Caco-2 (cell line): Measurements from ENCODE around the gene PPP1R10. TPM values are rescaled to one million over a fixed set of nuclear protein-coding genes. Genes with fewer than 3 reads are reported as not detected.

Experiments
- BruUV-seq: library from RNA; stranded (reverse); fragments of 400-500 nt; replicated peaks from 2 replicates; lab custom pipeline; 2021; lab: Mats Ljungman, UMichigan
- CTCF ChIA-PET: fragments of 300-600 bp; sonication (Branson Sonifier 250); formaldehyde crosslinking; loops from one replicate; lab custom pipeline; 2022; ENCODE audit warnings: antibody characterized with exemption; lab: Charles Lee
- POLR2A ChIA-PET: fragments of 300-600 bp; sonication (Branson Sonifier 250); formaldehyde crosslinking; loops from one replicate; lab custom pipeline; 2022; ENCODE audit warnings: antibody characterized with exemption; lab: Charles Lee
- DNase-seq, 2 experiments: peaks; one replicate each; pipeline versions ENCODE4 v3.0.0 to v3.0.0-alpha.2; 2020 to 2022
- H3K27me3 ChIP-seq: replicated peaks from 2 replicates; pipeline ENCODE4 v1.6.0; 2011; ENCODE audit warnings: low read length; ENCODE audit not compliant: control insufficient read depth, insufficient read depth
- H3K36me3 ChIP-seq: 2 replicates; pipeline ENCODE4 v1.5.1; 2011; ENCODE audit warnings: low read length; ENCODE audit not compliant: control insufficient read depth, insufficient read depth
- H3K4me1 ChIP-seq: fragments of 250-450 bp; sonication (Bioruptor Pico); 2 replicates; pipeline ENCODE4 v1.5.1; 2020; ENCODE audit warnings: mild to moderate bottlenecking
- H3K4me3 ChIP-seq: 2 replicates; pipeline ENCODE4 v1.5.1; 2011; ENCODE audit warnings: low read depth, mild to moderate bottlenecking, control low read depth, low read length
- H3K9me3 ChIP-seq: fragments of 250-450 bp; sonication (Bioruptor Pico); 2 replicates; pipeline ENCODE4 v1.5.1; 2020; ENCODE audit warnings: mild to moderate bottlenecking, moderate library complexity
- H3K27ac Mint-ChIP-seq: one replicate; pipeline ENCODE4 v1.8.0; 2022; ENCODE audit warnings: mixed read lengths; ENCODE audit not compliant: unreplicated experiment
- H3K27me3 Mint-ChIP-seq: one replicate; pipeline ENCODE4 v1.8.0; 2022; ENCODE audit warnings: mixed read lengths; ENCODE audit not compliant: insufficient read depth, unreplicated experiment
- H3K36me3 Mint-ChIP-seq: one replicate; pipeline ENCODE4 v1.8.0; 2022; ENCODE audit warnings: mild to moderate bottlenecking, mixed read lengths; ENCODE audit not compliant: insufficient read depth, unreplicated experiment
- H3K4me1 Mint-ChIP-seq: one replicate; pipeline ENCODE4 v1.8.0; 2022; ENCODE audit warnings: low read depth, mixed read lengths; ENCODE audit not compliant: unreplicated experiment
- H3K4me3 Mint-ChIP-seq: one replicate; pipeline ENCODE4 v1.8.0; 2022; ENCODE audit warnings: mild to moderate bottlenecking, moderate library complexity, mixed read lengths; ENCODE audit not compliant: unreplicated experiment
- H3K9me3 Mint-ChIP-seq: one replicate; pipeline ENCODE4 v1.8.0; 2022; ENCODE audit warnings: mixed read lengths; ENCODE audit not compliant: unreplicated experiment
- intact Hi-C: fragments of 100-400 bp; cut with micrococcal nuclease; formaldehyde crosslinking; loops from one replicate; pipeline ENCODE4 v1.10.0; 2022; ENCODE audit not compliant: unreplicated experiment
- total RNA-seq: library from RNA; stranded (reverse); gene quantifications from 2 replicates; pipeline ENCODE4 v1.2.3, GENCODE V29; 2022
- TF ChIP-seq, protein P1 (sequence below), 2 experiments: fragments of 200-600 bp in 1 of 2; IDR thresholded peaks; 1 replicate in 1 of 2; 2 replicates in 1 of 2; pipeline versions ENCODE4 v1.5.1 to v1.8.0; 2011 to 2022; ENCODE audit warnings: antibody characterized with exemption in 1 of 2, control low read depth in 1 of 2, inconsistent platforms in 1 of 2, low read depth in 1 of 2, low read length in 1 of 2, mild to moderate bottlenecking in 1 of 2, moderate library complexity in 1 of 2; ENCODE audit not compliant: insufficient read depth in 1 of 2, severe bottlenecking in 1 of 2, unreplicated experiment in 1 of 2

Gene PPP1R10
- total RNA-seq, 1 experiment from 2014 or later, result 91.3 TPM

GRCh38 chr6:30565772-30566171 lies 51.3 kb downstream of the PPP1R10 start:
- Mint-ChIP-seq H3K4me3 (no peak overlapping the region), H3K27ac (no peak overlapping the region)
- CTCF ChIA-PET, result no interaction called here

DNA sequence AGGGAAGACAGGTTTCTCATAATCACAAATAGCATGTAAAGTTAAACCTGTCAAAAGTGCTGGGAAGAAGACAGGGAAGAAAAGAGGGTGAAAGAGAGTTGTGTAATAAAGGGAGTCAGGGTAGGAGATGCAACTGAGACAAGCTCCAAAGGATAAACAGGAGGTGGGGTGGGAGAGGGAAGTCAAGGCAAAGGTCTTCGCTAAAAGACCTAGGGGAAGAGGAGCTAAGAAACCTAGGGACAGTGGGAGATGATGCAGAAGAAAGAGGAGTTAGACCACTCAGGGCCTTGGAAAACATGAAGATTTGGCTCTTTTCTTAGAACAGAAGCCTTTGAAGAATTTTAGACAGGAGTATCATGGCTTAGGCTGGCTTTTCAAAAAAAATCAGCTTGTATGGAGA lies 52.9 kb downstream of the PPP1R10 start:
- no peak overlapping the region for H3K4me3 Mint-ChIP-seq
- H3K36me3 Mint-ChIP-seq, result peaks cover 33% of the 10 kb centered on the region
- ChIA-PET CTCF (no interaction called here), POLR2A (no interaction called here)
- DNase-seq, result no peak
- no peaks in the 10 kb centered on the region for H3K4me1 Mint-ChIP-seq
- BruUV-seq, result no TSS peak
- no peaks in the 10 kb centered on the region for H3K4me1 ChIP-seq
- TF ChIP-seq, protein P1, sequence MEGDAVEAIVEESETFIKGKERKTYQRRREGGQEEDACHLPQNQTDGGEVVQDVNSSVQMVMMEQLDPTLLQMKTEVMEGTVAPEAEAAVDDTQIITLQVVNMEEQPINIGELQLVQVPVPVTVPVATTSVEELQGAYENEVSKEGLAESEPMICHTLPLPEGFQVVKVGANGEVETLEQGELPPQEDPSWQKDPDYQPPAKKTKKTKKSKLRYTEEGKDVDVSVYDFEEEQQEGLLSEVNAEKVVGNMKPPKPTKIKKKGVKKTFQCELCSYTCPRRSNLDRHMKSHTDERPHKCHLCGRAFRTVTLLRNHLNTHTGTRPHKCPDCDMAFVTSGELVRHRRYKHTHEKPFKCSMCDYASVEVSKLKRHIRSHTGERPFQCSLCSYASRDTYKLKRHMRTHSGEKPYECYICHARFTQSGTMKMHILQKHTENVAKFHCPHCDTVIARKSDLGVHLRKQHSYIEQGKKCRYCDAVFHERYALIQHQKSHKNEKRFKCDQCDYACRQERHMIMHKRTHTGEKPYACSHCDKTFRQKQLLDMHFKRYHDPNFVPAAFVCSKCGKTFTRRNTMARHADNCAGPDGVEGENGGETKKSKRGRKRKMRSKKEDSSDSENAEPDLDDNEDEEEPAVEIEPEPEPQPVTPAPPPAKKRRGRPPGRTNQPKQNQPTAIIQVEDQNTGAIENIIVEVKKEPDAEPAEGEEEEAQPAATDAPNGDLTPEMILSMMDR (IDR thresholded peaks at IDR 0.05; ENCODE audit: insufficient read depth in 1 of 2, low read depth in 1 of 2, low read length in 1 of 2, severe bottlenecking in 1 of 2, unreplicated experiment in 1 of 2), result no peak
- H3K9me3 ChIP-seq, result no peaks in the 10 kb centered on the region
- no peaks in the 10 kb centered on the region for H3K27me3 Mint-ChIP-seq
- no peak overlapping the region for H3K4me3 ChIP-seq
- H3K27ac Mint-ChIP-seq, result no peak overlapping the region
- no peaks in the 10 kb centered on the region for H3K9me3 Mint-ChIP-seq
- no peaks in the 10 kb centered on the region for H3K27me3 ChIP-seq
- H3K36me3 ChIP-seq, result no peaks in the 10 kb centered on the region; the same call in 1 of the 2 replicates
- intact Hi-C loops, result no loop called here

More at GRCh38 chr6:30565772-30566171, 51.3 kb downstream of the PPP1R10 start:
- no peak for DNase-seq
- Histone ChIP-seq H3K4me3 (no peak overlapping the region), H3K9me3 (no peaks in the 10 kb centered on the region), H3K4me1 (peaks cover 5% of the 10 kb centered on the region; the same call in 1 of the 2 replicates), H3K27me3 (no peaks in the 10 kb centered on the region), H3K36me3 (no peaks in the 10 kb centered on the region; the same call in 1 of the 2 replicates)
- no TSS peak for BruUV-seq
- Mint-ChIP-seq H3K27me3 (no peaks in the 10 kb centered on the region), H3K36me3 (peaks cover 28% of the 10 kb centered on the region), H3K9me3 (no peaks in the 10 kb centered on the region), H3K4me1 (peaks cover 8% of the 10 kb centered on the region)
- intact Hi-C loops, result no loop called here
- POLR2A ChIA-PET, result no interaction called here
- TF ChIP-seq, protein P1 (IDR thresholded peaks at IDR 0.05; ENCODE audit: insufficient read depth in 1 of 2, low read depth in 1 of 2, low read length in 1 of 2, severe bottlenecking in 1 of 2, unreplicated experiment in 1 of 2), result no peak

DNA sequence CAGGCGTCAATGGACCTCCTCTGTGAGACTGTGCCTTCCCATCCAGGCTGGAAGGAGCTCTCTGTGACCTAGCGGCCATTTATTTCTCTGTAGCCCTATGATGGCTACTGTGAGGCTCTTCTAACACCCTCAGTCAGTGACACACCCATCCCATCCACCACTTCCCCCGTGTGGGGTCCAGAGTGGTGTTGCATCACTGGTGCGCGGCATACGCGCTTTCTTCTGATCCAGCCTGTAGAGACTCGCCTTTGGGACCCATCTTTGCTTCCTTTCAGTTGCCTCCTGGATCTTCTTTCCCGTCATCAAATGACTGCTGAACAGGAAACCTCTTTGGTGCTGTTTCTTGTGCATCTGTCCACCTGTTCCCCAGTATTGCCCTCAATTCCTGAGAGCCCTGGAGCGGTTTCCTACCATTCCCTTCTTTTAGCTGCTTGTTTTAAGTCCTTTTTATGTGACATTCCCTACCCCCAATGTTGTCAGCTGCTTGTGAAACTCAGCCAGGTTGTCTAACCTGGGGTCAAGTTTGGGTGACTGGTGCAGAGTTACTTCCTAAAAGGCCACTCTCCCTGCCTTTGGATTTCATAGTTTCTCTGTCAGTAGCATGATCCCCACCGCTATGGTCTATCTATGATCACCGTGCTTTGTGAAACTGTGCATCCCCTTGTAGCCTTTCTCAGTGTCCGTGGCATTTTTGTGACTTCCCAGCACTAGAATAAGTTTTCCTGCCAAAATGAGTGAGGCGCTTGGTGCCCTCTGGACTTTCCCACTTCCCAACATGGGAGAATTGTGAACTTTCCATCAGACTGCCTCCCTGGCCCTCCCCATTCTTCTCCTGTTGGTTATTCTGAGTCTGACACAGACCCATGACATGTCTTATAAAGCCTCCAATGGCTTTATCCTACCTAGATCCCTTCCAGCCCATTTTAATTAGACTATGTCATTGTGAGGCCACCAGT lies 54.3 kb downstream of the PPP1R10 start:
- H3K4me1 ChIP-seq, result no peaks in the 10 kb centered on the region
- H3K27me3 Mint-ChIP-seq, result no peaks in the 10 kb centered on the region
- no peak overlapping the region for H3K4me3 ChIP-seq
- peaks cover 36% of the 10 kb centered on the region for H3K36me3 Mint-ChIP-seq
- no peaks in the 10 kb centered on the region; the same call in 1 of the 2 replicates for H3K36me3 ChIP-seq
- H3K27ac Mint-ChIP-seq, result no peak overlapping the region
- TF ChIP-seq, protein P1 (IDR thresholded peaks at IDR 0.05; ENCODE audit: insufficient read depth in 1 of 2, low read depth in 1 of 2, low read length in 1 of 2, severe bottlenecking in 1 of 2, unreplicated experiment in 1 of 2), result no peak
- intact Hi-C loops, result no loop called here
- no TSS peak for BruUV-seq
- H3K4me1 Mint-ChIP-seq, result peaks cover 2% of the 10 kb centered on the region
- H3K27me3 ChIP-seq, result no peaks in the 10 kb centered on the region
- ChIA-PET POLR2A (interaction anchor here (0.6 kb wide), 1 partner anchor 86 kb away, joined by 7 read pairs; no protein-coding TSS in a partner anchor), CTCF (no interaction called here)
- no peak overlapping the region for H3K4me3 Mint-ChIP-seq
- H3K9me3 ChIP-seq, result no peaks in the 10 kb centered on the region
- no peak for DNase-seq
- no peaks in the 10 kb centered on the region for H3K9me3 Mint-ChIP-seq
